Thoracic aorta (tissue), 2 donors: ENCODE data around the gene WHAMM. TPM values are rescaled to one million over a fixed set of nuclear protein-coding genes. Genes with fewer than 3 reads are reported as not detected.

Experiments
- ATAC-seq: fragments of 150-250 bp; one replicate; pipeline ENCODE4 v1.8.0; 2017; ENCODE audit warnings: low read depth; ENCODE audit not compliant: insufficient number of reproducible peaks, low FRiP score
- DNase-seq: peaks from one replicate; pipeline ENCODE4 v3.0.0-alpha.2; 2020; ENCODE audit warnings: low spot score
- H3K27ac ChIP-seq, 2 donors: fragments of 200-600 bp; sonication (generic); 1 replicate in 1 of 2; 2 replicates in 1 of 2; pipeline ENCODE4 v1.5.1; 2016; ENCODE audit warnings: mild to moderate bottlenecking in 2 of 2, moderate library complexity in 2 of 2
- H3K27me3 ChIP-seq: fragments of 200-600 bp; sonication (generic); replicated peaks from 2 replicates; pipeline ENCODE4 v1.6.0; 2016; ENCODE audit warnings: mild to moderate bottlenecking; ENCODE audit not compliant: insufficient read depth
- H3K36me3 ChIP-seq: fragments of 200-600 bp; sonication (generic); one replicate; pipeline ENCODE4 v1.5.1; 2016
- H3K4me1 ChIP-seq, 2 donors: fragments of 200-600 bp; sonication (generic); 1 replicate in 1 of 2; 2 replicates in 1 of 2; pipeline versions ENCODE4 v1.5.1 to v1.6.0; 2016; ENCODE audit warnings: low read depth in 2 of 2, mild to moderate bottlenecking in 1 of 2; ENCODE audit not compliant: control insufficient read depth in 1 of 2
- H3K4me3 ChIP-seq: fragments of 200-600 bp; sonication (generic); 2 replicates; pipeline ENCODE4 v1.5.1; 2016; ENCODE audit warnings: mild to moderate bottlenecking
- H3K9me3 ChIP-seq: fragments of 200-600 bp; sonication (generic); 2 replicates; pipeline ENCODE4 v1.5.1; 2016
- total RNA-seq, 2 donors: library from RNA; depleted of rRNA; stranded (reverse); fragments of >200 nt; gene quantifications; one replicate each; pipeline versions ENCODE4 v1.1.0 to v1.2.3, GENCODE V29; 2016
- TF ChIP-seq, protein P1 (sequence below): fragments of 200-600 bp; sonication (generic); IDR thresholded peaks from one replicate; pipeline ENCODE4 v1.5.1; 2019; ENCODE audit warnings: antibody characterized with exemption

The WHAMM gene
- total RNA-seq, 2 donors from 2014 or later: 8.1 to 9.9 TPM

DNA sequence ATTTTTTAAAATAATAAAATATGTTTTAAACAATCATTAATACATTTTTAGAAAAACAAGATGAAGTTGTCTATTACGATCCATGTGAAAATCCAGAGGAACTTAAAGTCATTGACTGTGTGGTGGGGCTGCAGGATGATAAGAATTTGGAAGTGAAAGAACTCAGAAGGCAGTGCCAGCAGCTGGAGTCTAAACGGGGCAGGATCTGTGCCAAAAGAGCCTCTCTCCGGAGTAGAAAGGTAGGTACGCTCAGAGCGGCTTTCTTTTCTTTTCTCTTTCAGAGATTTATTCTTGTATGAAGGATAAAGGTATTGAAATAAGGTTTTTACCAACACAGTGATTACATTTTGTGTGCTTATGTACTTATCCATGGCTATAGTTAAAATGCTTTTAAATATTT lies 13.6 kb downstream of the WHAMM start:
- Histone ChIP-seq H3K9me3 (no peaks in the 10 kb centered on the region), H3K27me3 (no peaks in the 10 kb centered on the region), H3K4me1 (no peaks in the 10 kb centered on the region), H3K27ac (no peak overlapping the region), H3K4me3 (no peak overlapping the region), H3K36me3 (peaks cover 53% of the 10 kb centered on the region)
- TF ChIP-seq, protein P1, sequence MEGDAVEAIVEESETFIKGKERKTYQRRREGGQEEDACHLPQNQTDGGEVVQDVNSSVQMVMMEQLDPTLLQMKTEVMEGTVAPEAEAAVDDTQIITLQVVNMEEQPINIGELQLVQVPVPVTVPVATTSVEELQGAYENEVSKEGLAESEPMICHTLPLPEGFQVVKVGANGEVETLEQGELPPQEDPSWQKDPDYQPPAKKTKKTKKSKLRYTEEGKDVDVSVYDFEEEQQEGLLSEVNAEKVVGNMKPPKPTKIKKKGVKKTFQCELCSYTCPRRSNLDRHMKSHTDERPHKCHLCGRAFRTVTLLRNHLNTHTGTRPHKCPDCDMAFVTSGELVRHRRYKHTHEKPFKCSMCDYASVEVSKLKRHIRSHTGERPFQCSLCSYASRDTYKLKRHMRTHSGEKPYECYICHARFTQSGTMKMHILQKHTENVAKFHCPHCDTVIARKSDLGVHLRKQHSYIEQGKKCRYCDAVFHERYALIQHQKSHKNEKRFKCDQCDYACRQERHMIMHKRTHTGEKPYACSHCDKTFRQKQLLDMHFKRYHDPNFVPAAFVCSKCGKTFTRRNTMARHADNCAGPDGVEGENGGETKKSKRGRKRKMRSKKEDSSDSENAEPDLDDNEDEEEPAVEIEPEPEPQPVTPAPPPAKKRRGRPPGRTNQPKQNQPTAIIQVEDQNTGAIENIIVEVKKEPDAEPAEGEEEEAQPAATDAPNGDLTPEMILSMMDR: no peak
- ATAC-seq (no peak), DNase-seq (no peak)

DNA sequence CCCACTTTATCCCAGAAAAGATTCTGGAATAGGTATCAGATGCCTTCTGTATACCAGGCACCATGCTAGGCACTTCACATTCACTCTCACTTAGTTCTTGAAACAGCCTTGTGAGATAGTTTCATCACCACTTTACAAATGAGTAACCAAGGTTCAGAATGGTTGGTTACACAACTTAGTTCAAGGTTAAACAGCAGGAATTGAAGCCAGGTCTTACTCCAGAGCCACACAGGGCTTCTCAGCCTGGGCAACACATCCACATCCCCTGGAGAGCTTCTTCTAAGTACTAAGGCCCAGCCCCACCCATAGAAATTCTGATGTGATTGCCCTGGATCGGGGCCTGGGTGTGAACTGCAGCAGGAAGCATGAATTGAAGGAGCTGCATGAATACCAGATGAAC lies 18.6 kb downstream of the WHAMM start:
- H3K27ac ChIP-seq: no peak overlapping the region
- H3K4me3 ChIP-seq: no peak overlapping the region
- peaks cover 62% of the 10 kb centered on the region for H3K36me3 ChIP-seq
- no peak for DNase-seq
- H3K4me1 ChIP-seq: peaks cover 8 to 16% of the 10 kb centered on the region in 2 donors
- H3K27me3 ChIP-seq: no peaks in the 10 kb centered on the region
- TF ChIP-seq, protein P1: no peak
- no peak for ATAC-seq
- H3K9me3 ChIP-seq: no peaks in the 10 kb centered on the region

DNA sequence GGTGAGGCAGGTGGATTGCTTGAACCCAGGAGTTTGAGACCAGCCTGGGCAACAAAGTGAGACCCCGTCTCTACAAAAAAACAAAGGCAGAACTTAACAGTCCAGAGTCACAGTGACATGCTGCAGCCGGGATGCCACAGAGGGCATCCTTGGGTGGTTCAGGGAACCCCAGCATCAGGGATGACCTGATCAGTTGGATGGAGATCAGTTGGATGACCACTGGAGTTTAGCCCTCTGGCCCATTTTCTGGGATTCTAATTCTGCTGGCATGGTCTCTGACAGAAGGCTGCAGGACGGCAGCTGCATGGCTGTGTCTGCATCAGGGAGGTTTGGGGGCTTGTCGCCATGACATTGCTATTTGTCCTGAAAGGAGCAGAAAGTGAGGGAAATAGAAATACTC lies 19.8 kb downstream of the WHAMM start:
- H3K9me3 ChIP-seq: no peaks in the 10 kb centered on the region
- H3K27me3 ChIP-seq: no peaks in the 10 kb centered on the region
- peaks cover 69% of the 10 kb centered on the region for H3K36me3 ChIP-seq
- H3K4me1 ChIP-seq: peaks cover 8 to 18% of the 10 kb centered on the region in 2 donors
- DNase-seq (no peak), ATAC-seq (no peak)
- no peak overlapping the region for H3K27ac ChIP-seq
- no peak overlapping the region for H3K4me3 ChIP-seq
- TF ChIP-seq, protein P1: no peak

DNA sequence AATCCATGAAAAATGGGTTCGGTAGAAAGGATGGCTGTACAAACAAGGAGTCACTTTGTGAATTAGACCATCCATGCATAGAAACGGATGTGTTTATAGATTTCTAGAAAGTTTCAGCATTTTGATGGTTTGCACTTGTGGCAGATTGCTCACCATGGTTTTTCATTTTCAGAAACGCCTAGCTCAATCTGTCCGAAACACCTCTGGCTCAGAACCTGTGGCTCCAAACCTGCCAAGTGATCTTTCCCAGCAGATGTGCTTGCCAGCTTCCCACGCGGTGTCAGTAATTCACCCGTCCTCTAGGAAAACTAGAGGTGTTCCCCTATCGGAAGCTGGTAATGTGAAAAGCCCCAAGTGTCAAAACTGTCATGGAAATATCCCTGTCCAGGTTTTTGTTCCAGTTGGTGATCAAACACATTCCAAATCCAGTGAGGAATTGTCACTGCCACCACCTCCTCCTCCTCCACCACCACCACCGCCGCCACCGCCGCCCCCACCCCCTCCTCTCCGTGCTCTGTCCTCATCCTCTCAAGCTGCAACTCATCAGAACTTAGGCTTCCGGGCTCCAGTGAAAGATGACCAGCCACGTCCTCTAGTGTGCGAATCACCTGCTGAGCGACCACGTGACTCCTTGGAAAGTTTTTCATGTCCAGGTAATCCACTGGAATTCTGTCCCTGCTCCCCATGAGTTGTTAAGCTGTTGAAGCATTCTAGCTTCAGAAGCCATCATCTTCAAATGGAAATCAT lies 21.2 kb downstream of the WHAMM start:
- Histone ChIP-seq H3K9me3 (no peaks in the 10 kb centered on the region), H3K36me3 (peaks cover 65% of the 10 kb centered on the region), H3K27ac (no peak overlapping the region), H3K27me3 (no peaks in the 10 kb centered on the region), H3K4me3 (no peak overlapping the region), H3K4me1 (peaks cover 8 to 18% of the 10 kb centered on the region in 2 donors)
- TF ChIP-seq, protein P1: no peak
- DNase-seq: no peak
- no peak for ATAC-seq

DNA sequence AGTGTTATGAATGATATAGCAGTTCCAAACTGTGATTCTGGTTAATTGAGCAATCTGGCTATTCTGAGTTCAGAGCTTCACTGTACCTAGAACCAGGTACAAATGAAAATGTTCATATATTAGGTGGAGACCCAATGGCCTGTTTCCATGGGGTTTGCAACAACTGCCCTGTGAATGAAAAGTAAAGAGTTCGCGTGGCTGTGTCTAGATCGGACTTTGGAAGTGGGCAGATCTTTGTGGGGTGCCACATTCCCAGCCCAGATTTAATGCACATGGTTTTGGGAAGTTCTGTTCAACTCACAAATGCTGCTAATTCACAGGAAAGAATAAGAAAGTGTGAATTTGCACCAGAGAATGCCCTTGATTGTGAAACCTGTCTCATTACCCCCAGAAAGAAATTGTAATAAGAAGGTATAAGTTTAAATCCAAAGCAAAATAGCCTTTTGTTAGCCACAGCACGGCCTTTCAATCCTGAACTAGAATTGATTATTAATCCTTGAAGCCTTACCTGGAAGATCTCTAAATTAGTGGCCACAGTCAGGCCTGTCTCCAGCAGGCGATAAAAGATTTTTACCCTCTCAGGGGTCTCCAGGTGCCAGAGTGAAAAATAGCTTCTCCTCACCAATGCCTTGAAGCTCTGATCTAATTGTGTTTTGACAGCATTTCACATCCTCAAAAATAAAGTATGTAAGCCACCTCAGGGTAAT lies 22.6 kb downstream of the WHAMM start:
- DNase-seq (no peak), ATAC-seq (no peak)
- Histone ChIP-seq H3K4me3 (no peak overlapping the region), H3K27me3 (no peaks in the 10 kb centered on the region), H3K9me3 (no peaks in the 10 kb centered on the region), H3K27ac (no peak overlapping the region), H3K4me1 (peaks cover 8 to 18% of the 10 kb centered on the region in 2 donors), H3K36me3 (peaks cover 70% of the 10 kb centered on the region)
- TF ChIP-seq, protein P1: peak; percentile 14
